Psoas muscle (tissue), 8 donors: Measurements from ENCODE around the gene RARA. TPM values are rescaled to one million over a fixed set of nuclear protein-coding genes. Genes with fewer than 3 reads are reported as not detected.

Experiments used
- ATAC-seq, 4 donors: fragments of 200-7000 bp; cut with Tn5 transposase; one replicate each; pipeline ENCODE4 v1.9.1; 2020; ENCODE audit warnings: moderate library complexity in 3 of 4, mild to moderate bottlenecking in 2 of 4
- DNase-seq, 2 donors: peaks; one replicate each; pipeline ENCODE4 v3.0.0-alpha.2; 2020
- H3K27ac ChIP-seq: fragments of 200-600 bp; one replicate; pipeline ENCODE4 v1.8.0; 2022
- H3K27me3 ChIP-seq, 3 donors: fragments of 200-600 bp in 1 of 3; one replicate each; pipeline versions ENCODE4 v1.6.1 to v1.8.0; 2013 to 2022; ENCODE audit warnings: low read length in 2 of 3, mild to moderate bottlenecking in 2 of 3, moderate library complexity in 1 of 3; ENCODE audit not compliant: insufficient read depth in 3 of 3
- H3K36me3 ChIP-seq, 2 donors: fragments of 200-600 bp in 1 of 2; one replicate each; pipeline versions ENCODE4 v1.6.1 to v1.8.0; 2013 to 2022; ENCODE audit warnings: low read depth in 1 of 2, mild to moderate bottlenecking in 1 of 2, moderate library complexity in 1 of 2; ENCODE audit not compliant: insufficient read depth in 1 of 2
- H3K4me1 ChIP-seq: fragments of 200-600 bp; one replicate; pipeline ENCODE4 v1.8.0; 2022
- H3K4me3 ChIP-seq: fragments of 200-600 bp; one replicate; pipeline ENCODE4 v1.8.0; 2022; ENCODE audit warnings: mild to moderate bottlenecking
- H3K9me3 ChIP-seq: fragments of 200-600 bp; one replicate; pipeline ENCODE4 v1.8.0; 2022
- WGBS, 3 donors: extraction: QIAGEN DNeasy Blood & Tissue Kit; methylation state at CpG; one replicate each; pipeline versions ENCODE4 v1.1.6 to v1.1.7; 2013; 5-methylcytosine and 5-hydroxymethylcytosine counted together
- intact Hi-C, 2 donors: fragments of 100-400 bp; cut with DNase I; formaldehyde crosslinking; loops; one replicate each; pipeline versions ENCODE4 v1.11.0 to v1.14.2; 2022
- polyA plus RNA-seq, 3 donors: library from polyadenylated mRNA; stranded (reverse); fragments of 200-250 nt; gene quantifications; one replicate each; pipeline ENCODE4 v1.2.3, GENCODE V29; 2013
- total RNA-seq, 4 donors: library from RNA; stranded (reverse); fragmentation: NEBNext Ultra II Directional in 2 of 4; extraction: Animal tissue kit (Norgen Biotek cat#: 25700) in 2 of 4; gene quantifications; one replicate each; pipeline versions ENCODE4 v1.2.1 to v1.2.4, GENCODE V29; 2021 to 2023
- TF ChIP-seq, protein P1 (sequence below): fragments of 200-600 bp; IDR thresholded peaks from one replicate; pipeline ENCODE4 v1.8.0; 2022; ENCODE audit warnings: antibody characterized with exemption
- donor health status: healthy with polysubstance abuse.
- donor health status: DM: no; HTN: no; CAD: no; lungs with moderate emphysema.
- donor health status: Bipolar disorder and iron deficiency.
- donor health status: healthy.
- donor health status: DM: yes; HTN: yes; CAD: no.
- donor health status: DM: no; HTN: no; CAD: no.
- donor health status: DM: no; HTN: no; CAD: no.
- donor health status: DM: yes; HTN: yes; CAD: no.

RARA gene
- total and polyA plus RNA-seq, 7 donors: 15.0 to 76.9 (median 41.6) TPM

DNA sequence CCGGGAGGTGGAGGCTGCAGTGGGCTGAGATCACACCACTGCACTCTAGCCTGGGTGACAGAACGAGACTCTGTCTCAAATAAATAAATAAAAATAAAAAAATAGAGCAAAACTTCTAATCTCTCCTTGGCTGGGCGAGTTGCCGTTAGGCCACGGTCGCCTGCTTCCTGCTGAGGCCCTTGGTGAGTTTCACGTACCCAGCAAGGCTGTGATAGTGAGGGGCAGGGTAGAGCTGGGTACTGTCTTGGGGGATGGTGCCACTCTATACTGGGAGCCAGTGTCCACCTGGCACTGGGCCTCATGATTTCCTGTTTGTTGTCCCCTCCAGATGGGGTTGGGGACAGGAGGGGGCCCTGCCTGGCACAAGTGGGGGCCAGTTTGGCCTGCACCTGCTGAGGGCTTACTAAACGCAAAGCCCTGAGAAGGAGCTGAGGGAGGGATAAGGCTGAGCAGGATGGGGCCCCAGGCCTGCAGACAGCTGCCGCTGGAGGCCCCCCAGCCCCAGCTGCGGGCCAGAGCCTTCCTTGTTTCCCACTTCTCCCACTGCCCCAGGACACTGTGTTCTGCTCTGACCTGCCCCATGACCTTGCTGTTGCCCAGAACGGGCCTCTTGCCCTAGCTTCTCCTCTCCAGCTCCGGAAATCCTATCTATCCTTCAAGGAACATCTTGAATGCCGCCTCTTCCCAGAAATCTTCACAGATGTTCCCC is 30.1 kb downstream of the RARA start:
- H3K4me1 ChIP-seq: peaks cover 79% of the 10 kb centered on the region
- peaks cover 0 to 10% of the 10 kb centered on the region in 2 donors for H3K36me3 ChIP-seq
- intact Hi-C loops: no loop called here
- TF ChIP-seq, protein P1, sequence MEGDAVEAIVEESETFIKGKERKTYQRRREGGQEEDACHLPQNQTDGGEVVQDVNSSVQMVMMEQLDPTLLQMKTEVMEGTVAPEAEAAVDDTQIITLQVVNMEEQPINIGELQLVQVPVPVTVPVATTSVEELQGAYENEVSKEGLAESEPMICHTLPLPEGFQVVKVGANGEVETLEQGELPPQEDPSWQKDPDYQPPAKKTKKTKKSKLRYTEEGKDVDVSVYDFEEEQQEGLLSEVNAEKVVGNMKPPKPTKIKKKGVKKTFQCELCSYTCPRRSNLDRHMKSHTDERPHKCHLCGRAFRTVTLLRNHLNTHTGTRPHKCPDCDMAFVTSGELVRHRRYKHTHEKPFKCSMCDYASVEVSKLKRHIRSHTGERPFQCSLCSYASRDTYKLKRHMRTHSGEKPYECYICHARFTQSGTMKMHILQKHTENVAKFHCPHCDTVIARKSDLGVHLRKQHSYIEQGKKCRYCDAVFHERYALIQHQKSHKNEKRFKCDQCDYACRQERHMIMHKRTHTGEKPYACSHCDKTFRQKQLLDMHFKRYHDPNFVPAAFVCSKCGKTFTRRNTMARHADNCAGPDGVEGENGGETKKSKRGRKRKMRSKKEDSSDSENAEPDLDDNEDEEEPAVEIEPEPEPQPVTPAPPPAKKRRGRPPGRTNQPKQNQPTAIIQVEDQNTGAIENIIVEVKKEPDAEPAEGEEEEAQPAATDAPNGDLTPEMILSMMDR: no peak
- H3K27ac ChIP-seq: peak overlapping the region; percentile 93
- 49 to 63% (median 54%) methylated on average over 13 of the region's 13 CpGs for WGBS, 3 donors
- ATAC-seq: peak in 1 of 4 donors; percentile 12
- no peaks in the 10 kb centered on the region for H3K9me3 ChIP-seq
- no peak overlapping the region for H3K4me3 ChIP-seq
- H3K27me3 ChIP-seq: no peaks in the 10 kb centered on the region
- DNase-seq: peak in 1 of 2 donors; percentile 55

DNA sequence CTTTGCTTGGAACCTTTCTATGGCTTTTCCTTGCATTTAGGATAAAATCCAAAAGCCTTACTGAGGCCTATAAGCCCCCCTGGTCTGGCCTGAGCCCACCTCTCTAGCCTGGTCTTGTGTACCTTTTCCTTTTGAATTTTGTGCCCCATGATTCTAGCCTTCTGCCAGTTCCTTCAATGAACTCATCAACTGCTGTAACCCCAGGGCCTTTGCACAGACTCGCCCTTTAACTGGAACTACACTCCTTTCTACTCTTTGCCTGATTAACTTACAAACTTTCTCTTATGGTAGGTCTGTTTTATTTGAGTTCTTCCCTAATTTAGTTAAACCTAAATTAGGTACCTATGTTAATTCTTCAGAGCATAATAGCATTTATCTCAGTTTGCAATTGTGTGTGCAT is 31.3 kb downstream of the RARA start:
- Histone ChIP-seq H3K4me3 (peak overlapping the region; percentile 81), H3K27me3 (no peaks in the 10 kb centered on the region), H3K27ac (peak overlapping the region; percentile 93), H3K36me3 (peaks cover 0 to 10% of the 10 kb centered on the region in 2 donors), H3K4me1 (peaks cover 79% of the 10 kb centered on the region), H3K9me3 (no peaks in the 10 kb centered on the region)
- ATAC-seq (no peak), DNase-seq (no peak)
- 97 to 100% (median 100%) methylated on average over 1 of the region's 1 CpG for WGBS, 3 donors
- intact Hi-C loops: no loop called here
- TF ChIP-seq, protein P1: no peak

DNA sequence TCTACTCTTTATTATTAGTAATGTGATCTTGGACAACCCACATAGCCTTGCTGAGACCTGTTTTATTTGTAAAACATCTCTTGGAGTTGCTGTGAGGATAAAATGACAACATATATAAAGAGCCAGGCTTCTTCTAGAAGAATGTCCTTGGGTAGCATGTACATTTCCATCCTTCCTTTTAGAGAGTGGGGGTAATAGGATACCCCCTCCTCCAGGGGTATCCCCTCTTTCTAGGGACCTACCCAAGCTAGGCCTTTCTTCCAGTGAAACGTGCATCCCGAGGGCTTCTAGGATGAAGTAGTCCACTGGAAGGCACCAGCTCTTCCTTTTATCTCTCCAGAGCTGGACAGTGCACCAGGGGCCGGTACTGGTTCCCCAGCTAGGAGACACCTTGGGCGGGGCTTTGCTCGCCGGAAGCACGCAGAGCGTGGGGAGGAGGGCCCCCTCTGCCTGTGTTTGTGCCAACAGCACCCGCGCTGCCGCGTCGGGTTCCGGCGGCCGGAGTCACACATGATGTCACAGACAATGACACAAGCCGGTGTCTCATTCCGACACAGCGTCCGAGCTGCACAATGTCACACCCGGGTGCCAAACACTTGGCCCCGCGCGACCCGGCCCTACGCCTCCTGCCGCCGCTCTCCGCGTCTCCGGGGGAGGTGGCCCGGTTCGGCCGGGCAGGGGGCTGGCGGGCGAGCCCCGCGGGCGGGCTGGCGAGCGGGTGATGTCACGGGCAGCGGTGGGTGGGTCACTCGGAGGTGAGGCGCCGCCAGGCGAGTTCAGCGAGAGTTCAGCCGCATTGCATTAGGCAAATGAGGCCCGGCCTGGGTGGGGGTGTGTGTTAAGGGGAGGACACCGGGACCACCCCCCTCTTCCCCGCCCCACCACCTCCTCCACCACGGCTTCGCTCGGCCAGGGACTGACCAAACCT is 32.2 kb downstream of the RARA start:
- Histone ChIP-seq H3K27ac (peak overlapping the region; percentile 93), H3K4me3 (peak overlapping the region; percentile 81), H3K4me1 (peaks cover 79% of the 10 kb centered on the region), H3K9me3 (no peaks in the 10 kb centered on the region), H3K27me3 (no peaks in the 10 kb centered on the region), H3K36me3 (peaks cover 0 to 10% of the 10 kb centered on the region in 2 donors)
- intact Hi-C loops: no loop called here
- 0 to 2% (median 1%) methylated on average over 34 to 55 of the region's 55 CpGs for WGBS, 3 donors
- TF ChIP-seq, protein P1: peak; percentile 3
- peak; percentile 82 to 86 (median 84) for ATAC-seq
- peak; percentile 95 to 98 for DNase-seq

DNA sequence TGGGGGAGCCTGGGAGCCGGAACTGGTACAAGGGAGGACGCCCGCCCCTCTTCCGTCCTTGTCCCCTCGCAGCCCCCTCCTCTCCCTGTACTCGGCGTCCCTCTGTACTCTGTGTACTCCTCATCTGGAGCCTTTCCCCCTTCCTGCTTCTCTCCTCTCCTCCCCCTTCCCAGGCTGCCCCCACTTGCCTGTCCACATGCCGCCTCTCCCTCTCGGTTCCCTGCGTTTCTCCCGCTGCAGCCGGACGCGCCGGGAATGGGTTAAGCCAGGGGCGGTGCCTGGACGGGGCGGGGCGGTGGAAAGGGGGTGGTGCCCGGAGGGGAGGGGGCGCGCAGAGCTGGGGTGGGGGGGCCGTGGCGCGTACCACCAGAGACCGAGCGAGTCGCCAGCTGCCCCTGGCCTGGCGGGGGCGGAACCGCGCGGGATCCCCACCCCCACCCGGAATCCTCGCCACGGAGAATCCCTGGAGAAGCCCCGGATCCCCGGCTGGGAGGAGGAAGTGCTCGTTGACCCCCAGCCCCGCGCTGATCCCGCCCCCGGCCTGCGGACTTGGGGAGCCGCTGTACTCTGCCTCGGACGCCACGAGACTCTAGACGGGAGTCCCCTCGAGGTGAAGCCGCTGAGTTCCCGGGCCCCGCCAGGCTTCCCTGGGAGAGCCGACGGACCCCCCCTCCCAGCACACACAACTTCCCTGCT is 33.0 kb downstream of the RARA start:
- Histone ChIP-seq H3K9me3 (no peaks in the 10 kb centered on the region), H3K4me1 (peaks cover 79% of the 10 kb centered on the region), H3K4me3 (peak overlapping the region; percentile 81), H3K36me3 (peaks cover 0 to 10% of the 10 kb centered on the region in 2 donors), H3K27ac (peak overlapping the region; percentile 93), H3K27me3 (no peaks in the 10 kb centered on the region)
- TF ChIP-seq, protein P1: no peak
- intact Hi-C loops: no loop called here
- WGBS, 3 donors: 3 to 19% (median 5%) methylated on average over 20 to 55 of the region's 55 CpGs
- peak; percentile 44 to 63 (median 60) for ATAC-seq
- peak; percentile 87 to 90 for DNase-seq
